ENCODE measurements around the gene CBFA2T2.
"Not testable (repeated sequence)": the region's sequence is repeated elsewhere in the genome, so short reads cannot be mapped to it uniquely, and the experiment has no call there.

DNA sequence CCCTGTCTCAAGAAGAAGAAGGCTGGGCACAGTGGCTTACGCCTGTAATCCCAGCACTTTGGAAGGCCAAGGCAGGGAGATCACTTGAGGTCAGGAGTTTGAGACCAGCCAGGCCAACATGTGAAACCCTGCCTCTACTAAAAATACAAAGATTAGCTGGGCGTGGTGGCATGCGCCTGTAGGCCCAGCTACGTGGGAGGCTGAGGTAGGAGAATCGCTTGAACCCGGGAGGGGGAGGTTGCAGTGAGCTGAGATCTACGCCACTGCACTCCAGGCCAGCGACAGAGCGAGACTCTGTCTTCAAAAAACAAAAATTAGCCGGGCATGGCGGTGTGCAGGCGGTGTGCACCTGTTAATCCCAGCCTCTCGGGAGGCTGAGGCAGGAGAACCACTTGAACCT is 22.0 kb downstream of the CBFA2T2 start:
- TF ChIP-seq, protein P1, sequence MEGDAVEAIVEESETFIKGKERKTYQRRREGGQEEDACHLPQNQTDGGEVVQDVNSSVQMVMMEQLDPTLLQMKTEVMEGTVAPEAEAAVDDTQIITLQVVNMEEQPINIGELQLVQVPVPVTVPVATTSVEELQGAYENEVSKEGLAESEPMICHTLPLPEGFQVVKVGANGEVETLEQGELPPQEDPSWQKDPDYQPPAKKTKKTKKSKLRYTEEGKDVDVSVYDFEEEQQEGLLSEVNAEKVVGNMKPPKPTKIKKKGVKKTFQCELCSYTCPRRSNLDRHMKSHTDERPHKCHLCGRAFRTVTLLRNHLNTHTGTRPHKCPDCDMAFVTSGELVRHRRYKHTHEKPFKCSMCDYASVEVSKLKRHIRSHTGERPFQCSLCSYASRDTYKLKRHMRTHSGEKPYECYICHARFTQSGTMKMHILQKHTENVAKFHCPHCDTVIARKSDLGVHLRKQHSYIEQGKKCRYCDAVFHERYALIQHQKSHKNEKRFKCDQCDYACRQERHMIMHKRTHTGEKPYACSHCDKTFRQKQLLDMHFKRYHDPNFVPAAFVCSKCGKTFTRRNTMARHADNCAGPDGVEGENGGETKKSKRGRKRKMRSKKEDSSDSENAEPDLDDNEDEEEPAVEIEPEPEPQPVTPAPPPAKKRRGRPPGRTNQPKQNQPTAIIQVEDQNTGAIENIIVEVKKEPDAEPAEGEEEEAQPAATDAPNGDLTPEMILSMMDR (IDR thresholded peaks at IDR 0.05): not testable (repeated sequence)
- not testable (repeated sequence) for TF ChIP-seq EP300, POLR2A (IDR thresholded peaks at IDR 0.05)
